NCI-H460 (cell line): ENCODE measurements around the gene NR4A1. TPM values are rescaled to one million over a fixed set of nuclear protein-coding genes. Genes with fewer than 3 reads are reported as not detected.

Source experiments
- DNase-seq: peaks from one replicate; pipeline ENCODE4 v3.0.0-alpha.2; 2016; ENCODE audit warnings: low read depth; ENCODE audit errors: extremely low read depth
- total RNA-seq: library from RNA; depleted of rRNA; stranded (reverse); fragments of >200 nt; shearing (Covaris generic); gene quantifications from 2 replicates; pipeline ENCODE4 v1.2.3, GENCODE V29; 2014

The NR4A1 gene
- total RNA-seq, 1 experiment from 2014 or later, result 94.6 TPM

DNA sequence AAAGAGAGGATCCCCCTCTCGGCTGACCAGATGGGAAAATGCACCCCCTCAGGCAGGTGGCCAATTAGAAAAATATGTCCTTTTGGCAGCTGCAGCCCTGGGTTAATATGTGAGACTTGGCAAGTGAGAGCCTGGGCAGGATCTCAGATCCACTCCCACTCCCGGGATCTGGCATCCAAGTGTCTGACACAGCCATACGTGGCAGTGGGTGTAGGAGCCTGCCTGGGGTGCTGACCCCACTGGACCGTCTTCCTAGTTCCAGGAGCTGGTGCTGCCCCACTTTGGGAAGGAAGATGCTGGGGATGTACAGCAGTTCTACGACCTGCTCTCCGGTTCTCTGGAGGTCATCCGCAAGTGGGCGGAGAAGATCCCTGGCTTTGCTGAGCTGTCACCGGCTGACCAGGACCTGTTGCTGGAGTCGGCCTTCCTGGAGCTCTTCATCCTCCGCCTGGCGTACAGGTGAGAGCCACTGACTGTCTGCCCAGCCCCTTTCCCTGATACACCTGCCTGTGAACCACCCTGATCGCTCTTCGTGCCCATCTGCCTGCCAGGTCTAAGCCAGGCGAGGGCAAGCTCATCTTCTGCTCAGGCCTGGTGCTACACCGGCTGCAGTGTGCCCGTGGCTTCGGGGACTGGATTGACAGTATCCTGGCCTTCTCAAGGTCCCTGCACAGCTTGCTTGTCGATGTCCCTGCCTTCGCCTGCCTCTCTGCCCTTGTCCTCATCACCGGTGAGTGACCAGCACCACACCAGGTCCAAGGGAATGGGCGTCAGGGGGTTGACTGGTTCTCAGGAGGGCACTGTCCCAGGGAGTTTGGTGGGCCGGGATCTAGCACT is 5.8 kb downstream of the NR4A1 start:
- DNase-seq, result no peak

DNA sequence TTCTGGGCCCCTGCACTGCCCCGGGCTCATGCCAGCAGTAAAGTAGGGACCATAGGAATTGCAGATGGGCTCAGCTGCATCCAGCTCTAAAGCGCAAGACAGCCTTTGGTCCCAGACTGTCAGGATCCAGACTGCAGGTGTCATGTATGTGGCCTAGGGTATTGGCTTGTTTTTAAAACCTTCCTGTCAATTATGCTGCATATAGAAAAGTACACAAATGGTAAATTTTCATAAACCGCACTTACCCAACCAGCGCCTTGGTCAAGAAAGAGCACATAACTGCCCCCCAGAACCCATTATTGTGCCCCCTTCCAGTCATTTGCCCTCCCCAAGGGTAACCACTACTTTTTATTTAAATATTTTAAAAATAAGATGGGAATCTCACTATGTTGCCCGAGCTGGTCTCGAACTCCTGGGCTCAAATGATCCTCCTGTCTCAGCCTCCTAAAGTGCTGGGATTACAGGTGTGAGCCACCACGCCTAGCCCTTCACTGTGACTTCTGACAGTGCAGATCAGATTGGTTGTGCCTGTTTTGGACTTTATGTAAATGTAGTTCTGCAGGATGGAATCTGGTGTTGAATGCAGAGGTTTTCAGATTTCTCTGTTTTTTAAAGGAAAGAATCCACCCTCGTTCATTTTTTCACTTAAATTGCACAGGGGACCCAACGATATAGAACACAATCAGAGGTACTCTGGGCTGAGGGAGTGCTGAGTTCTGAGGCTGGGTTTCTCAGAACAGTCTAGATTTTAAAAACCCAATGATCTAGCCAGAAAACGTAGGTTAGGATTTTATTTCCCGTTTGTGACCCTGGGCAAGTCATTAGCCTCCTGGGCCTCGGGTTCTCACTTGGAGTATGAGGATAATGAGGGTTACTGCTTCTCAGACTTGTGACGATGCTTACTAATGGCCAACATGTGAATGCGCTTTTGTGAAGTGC is 6.7 kb downstream of the NR4A1 start:
- DNase-seq, result no peak

DNA sequence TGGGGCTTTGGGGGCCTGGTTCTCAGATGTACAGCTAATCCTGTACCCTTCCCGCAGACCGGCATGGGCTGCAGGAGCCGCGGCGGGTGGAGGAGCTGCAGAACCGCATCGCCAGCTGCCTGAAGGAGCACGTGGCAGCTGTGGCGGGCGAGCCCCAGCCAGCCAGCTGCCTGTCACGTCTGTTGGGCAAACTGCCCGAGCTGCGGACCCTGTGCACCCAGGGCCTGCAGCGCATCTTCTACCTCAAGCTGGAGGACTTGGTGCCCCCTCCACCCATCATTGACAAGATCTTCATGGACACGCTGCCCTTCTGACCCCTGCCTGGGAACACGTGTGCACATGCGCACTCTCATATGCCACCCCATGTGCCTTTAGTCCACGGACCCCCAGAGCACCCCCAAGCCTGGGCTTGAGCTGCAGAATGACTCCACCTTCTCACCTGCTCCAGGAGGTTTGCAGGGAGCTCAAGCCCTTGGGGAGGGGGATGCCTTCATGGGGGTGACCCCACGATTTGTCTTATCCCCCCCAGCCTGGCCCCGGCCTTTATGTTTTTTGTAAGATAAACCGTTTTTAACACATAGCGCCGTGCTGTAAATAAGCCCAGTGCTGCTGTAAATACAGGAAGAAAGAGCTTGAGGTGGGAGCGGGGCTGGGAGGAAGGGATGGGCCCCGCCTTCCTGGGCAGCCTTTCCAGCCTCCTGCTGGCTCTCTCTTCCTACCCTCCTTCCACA is 7.6 kb downstream of the NR4A1 start:
- DNase-seq, result no peak

DNA sequence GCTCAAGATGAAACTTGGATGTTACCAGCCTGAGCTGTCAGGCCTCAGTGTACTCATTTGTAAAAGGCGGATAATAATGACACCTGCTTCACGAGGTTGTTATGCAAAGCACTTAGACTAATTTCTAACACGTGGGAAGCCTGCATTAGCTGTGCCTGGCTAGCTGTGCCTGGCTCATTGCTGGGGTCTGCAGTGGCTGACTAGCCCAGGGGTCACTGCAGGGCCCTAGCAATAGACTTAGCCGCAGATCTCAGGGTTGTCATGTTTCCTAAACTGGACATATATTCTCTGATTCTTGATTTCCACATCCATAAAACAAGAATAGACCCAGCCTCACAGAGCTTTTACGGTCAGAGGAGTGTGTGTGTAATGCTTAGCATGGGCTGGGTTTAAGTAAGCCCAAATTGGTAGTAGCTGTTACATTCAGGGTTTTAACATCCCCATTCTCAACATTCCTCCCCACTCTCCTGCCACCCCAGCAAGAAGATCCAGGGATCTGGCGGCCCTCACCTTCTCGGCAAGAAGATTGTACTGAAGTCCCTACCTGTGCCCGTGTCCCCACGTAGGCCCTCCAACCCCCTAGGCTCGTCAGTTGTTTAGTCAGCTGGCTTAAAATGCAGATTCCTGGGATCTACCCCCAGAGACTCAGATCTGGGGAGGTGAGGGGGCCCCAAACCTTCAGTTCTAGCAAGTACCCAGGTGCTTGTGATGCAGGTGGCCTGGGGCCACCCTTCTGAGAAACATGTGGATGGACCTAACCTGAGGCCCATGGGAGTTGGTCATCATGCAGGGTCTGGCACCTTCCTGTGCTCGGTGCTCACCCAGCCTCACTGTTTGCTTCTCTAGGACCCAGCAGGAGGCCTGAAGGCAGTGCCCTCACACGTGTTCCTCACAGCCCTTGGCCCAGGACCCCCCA is 8.6 kb downstream of the NR4A1 start:
- DNase-seq, result no peak

DNA sequence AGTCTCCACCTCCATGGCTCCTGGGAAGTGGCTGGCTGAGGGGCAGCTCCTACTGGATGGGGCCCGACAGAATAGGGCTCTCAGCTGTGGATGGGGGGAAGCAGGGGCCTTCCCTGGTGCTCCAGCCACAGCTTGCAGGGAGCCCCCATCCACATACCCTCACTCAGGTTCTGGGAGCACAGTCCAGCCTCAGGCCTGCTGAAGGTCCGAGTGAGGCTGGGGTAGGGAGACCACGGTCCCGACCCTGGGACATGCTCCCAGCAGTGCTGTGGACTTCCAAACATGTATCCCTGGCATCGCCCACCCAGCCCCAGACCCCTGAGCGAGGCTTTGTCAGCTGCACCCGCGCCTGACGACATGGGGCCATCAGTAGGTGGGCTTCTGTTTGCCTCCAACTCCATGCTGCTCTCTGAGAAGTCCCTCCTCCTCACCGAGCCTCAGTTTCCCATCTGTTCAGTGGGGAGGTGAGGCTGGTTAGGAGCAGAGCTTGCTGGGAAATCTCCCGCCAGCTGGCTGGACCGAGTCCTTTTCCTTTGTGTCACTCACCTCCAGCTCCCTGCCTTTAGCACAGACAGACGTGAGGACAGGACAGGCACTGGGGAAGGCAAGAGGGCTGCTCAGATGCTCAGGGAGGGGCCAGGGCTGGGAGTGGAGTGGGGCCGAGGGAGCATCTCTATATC is 9.4 kb downstream of the NR4A1 start:
- DNase-seq, result no peak

DNA sequence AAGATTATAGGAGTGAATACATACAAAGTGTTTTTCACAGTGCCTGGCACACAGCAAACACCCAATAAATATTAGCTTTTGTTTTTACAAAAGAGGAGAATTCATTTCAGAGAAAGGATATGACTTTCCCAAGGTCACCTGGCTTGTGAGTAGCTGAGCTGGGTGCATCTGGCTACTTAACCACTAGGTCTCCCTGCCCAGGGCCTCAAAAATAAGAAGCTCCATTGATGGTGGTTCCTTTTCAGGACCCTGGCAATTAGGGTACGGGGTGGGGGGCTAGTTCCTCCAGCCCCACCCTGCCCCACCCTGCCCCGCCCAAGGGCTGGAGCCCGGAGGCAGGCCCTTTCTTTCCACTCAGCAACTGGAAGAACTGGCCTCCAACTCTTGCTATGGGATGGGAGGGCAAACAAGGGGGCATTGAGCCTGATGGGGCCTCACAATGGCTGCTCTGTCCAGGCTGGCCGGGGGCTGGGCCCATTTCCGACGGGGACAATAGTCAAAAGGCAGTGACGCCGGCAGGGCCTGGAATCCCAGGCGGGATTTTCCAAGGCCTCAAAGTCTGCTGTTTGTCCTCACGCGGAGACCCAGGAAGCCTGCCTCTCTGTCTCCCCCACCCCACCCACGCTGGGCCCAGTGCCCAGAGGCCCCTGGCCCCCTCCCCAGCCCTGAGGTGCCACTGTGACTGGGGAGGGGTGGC is 10.4 kb downstream of the NR4A1 start:
- no peak for DNase-seq

DNA sequence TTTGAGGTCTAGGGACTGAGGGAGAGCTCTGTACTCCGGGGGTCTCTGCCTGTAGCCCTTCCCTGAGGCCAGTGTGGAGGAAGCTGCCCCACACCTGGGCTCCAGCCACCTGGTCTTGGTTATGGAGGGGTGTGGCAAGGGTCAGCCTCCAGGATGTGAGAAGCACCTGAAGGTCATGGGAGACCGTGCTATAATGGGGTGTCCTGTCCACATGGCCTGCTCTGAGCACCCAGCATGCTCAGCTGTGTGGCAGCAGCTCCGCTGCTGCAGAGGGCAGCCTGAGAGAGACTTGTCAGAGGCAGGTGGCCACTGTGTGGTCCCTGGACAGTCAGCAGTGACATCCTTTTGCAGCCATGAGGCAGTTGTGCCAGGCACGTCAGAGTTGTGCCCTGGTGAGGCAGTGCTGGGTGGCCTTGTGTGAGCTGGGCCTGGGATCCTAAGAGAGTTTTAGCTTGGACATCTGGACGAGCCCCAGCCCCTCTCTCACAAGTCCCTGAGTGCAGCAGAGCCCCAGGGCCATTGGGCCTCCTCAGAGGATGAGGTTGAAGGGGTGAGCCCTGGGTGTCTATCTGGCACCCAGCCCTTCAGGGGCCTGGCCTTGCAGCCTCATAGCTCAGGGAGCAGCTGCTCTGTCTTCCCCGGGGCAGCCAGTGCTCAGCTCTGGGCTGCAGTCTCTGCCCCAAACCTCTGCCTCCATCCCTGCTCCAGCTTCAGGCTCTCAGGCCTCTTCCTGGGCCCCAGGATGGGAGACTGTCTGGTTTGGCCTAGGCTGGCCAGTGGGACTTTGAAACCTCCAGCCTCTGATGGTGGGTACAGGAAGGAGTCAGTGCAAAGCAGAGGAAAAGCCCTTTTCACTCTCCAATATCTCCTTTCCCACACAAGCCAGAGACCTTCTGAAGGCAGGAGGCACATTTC is 11.2 kb downstream of the NR4A1 start:
- DNase-seq, result no peak

DNA sequence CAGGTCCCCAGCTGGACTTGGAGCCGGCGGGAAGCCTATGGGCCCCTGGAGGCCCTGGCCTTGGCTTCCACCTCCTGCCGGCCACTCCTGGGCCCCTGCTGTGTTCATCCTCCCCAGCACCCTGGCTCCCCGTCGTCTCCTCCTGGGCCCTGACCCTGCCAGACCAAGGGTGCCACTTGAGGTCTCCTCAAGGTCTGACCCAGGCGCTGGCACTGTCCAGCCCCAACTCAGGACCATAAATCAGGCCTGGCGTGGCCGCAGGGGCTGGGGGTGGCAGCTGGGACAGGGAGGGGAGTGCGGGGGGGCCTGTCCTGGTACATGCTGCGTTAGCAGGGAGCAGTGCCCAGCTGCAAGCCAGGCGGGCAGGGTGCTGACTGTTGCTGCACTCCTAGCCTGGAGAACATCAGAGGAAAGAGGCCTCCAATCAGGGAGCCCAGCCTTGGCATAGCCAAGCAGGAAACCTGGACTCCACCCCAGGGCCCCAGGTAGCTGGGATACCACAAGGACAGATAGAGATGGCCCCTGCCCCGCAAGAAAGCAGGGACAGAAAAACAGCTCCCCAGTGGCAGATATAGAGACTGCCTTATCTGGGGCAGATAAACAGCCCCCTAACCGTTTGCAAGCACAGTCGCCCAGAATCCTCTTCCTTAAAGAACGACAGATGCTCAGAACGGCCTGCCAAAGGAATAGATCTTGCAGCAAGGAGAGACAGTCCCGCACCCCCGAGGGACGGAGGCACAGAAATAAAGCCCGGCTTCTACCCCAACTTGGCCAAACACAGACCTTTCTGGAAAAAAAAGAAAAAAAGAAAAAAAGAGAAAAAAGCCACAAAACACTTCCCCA is 12.1 kb downstream of the NR4A1 start:
- no peak for DNase-seq

DNA sequence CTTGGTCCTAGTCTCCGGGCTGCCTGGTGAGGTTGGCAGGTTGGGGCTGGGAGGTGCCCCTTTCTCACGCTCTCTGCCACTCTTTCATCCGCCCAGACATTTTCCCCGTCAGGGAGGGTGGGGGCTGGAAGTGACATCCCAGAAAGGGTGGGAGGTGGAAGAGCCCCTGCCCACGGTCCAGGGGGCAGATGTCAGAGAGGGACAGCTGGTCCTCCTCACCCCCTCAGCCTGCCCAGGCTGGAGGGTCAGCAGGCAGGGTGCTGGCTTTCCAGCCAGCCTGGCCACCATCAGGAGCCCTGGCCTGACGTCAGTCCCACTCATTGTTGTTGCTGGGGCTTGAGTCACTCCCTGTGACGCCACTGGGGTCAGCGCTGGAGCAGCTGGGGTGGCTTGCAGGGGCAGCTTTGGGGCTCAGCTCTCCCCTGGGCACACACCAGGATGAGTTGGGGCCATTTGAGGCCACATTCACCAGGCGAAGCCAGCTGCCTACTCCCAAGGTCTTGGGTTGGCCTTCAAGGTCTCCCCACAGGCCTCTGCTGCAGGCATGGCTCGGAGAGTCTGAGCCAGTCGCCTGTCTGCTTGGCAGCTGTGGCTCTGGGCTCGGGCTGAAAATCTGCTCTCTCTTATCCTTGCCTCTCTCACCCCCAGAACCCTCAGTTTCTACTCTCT is 12.9 kb downstream of the NR4A1 start:
- peak; percentile 89 for DNase-seq

DNA sequence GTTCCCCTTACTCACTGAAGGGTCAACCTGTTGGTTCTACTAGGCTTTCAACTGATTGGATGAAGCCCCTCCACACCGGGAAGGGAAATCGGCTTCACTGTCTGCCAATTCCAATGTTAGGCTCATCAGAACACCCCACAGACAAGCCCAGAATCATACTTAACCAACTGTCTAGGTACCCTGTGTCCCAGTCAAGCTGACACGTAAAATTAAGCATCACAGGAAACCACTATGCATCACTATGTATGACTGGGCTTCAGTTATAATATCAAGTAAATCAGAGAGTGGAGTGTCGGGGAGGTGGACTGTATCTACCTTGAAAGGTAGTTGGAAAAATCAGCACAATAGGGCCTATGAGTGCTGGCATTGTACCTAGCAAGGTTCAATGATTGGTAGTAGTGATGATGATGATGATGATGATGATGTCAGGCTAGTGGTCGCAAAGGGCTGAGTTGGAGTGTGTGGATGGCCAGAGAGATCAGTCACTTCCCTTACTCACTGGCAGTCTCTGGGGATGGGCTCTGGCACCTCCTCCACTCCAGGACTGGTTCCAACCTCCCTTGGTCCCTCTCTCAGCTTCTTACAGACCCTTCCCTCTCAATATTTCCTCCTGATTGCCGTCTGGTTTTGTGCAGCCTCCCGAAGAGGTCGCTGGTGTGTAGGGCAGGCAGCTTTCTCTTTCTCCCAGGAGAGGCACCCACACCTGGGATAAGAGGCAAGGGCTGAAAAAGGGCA is 15.3 kb downstream of the NR4A1 start:
- no peak for DNase-seq

DNA sequence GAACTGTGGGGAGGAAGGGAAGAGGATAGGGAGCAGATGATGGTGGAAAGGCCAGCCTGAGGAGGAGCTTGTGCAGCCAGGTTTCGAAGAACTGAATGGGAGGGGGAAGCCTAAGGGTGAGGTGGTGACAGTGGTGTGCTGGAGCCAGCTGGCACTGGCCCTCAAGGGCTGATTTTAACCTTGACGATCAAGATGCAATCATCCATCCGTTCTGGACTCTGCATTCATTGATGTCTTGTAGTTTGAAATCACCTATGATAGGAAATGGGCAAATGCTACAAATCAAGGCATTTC is 15.8 kb downstream of the NR4A1 start:
- DNase-seq, result no peak

DNA sequence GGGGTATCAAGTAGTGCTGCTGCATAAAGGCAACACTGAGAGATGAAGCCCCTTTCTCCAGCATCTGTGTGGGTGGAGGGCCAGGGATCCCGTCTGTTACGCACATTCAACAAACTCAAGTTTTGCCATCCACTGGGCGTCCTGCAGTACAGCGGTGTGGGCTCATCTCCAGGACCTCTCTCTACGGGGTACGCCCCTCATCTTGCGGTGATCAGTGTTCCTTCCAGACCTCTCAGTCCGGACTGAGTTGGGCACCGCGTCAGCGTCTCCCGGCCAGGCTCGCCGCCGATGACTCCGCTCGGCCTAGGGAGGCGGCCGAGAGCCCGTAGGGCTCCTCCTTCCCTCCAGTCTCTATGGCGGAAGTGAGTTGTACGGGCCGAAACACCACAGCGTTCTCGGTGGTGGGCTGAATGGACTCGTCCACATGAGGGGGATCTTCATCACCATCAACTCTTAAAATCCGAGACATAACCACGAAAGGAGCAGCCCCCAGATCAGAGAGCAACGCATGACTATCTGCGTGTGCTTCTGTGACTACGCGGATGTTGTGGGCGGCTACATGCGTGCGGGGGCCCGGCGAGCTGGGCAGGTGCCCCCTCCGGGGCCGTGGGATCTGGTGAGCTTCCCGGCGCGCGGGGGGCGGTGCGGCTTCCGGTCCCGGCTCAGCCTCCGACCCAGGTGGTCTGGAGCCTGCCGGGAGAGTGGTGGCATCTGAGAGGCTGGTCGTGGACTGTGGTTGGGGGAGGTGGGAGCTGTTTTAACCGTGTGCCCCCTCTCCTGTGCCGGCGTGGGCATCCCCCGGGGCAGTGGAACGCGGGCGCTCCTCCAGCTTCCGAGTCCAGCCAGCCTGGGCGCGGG is 18.3 kb downstream of the NR4A1 start, which contains the start of gene ATG101:
ATG101 (plus strand) TSS at position 652 of the 858 bp plus-strand sequence. CDS start 3,673 bp downstream, outside the sequence.
- peak; percentile 94 for DNase-seq

DNA sequence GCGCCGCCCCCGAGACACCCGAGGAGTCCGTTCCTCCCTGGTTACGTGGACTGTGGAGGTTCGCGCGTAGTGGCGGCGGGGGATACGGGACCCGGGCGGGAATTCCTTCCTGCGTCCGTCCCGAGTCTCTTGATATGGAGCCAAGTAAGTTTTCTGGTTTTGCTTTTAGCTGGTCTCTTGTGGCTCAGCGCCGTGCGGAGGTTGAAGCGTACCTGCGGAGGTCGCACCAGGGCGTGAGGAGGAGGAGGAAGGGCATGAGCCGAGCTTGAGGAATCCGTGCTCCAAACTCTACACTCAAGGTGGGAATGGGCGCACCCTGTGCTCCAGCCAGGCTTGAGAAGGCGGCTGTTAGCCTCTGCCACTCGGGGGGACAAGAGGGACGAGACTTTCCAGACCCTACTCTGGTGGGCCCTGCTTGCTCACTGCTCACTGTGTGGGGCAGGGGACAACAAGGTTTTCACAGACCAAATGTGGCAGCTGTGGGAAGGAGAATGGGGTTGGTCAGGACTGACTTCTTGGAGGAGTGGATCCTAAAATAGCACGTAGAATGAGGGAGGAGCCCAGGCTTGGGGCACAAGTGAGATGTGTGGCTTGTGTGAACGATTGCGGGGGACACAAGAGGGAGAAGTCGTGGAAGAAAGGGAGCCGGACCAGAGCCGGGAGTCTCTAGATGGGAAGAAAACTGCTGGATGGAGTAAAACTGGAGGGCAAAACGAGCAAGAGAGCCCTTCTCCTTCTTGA is 19.1 kb downstream of the NR4A1 start:
- DNase-seq, result no peak
